T-helper 1 cell treated with Interleukin-12 subunit alpha and Interleukin-12 subunit beta and Interleukin-4 antibody, amounts not matched to agents 30 μg/mL and 1 μg/mL, for 36 hours (primary cell): ENCODE results near the gene DPP4.

Experiments used
- H3K27ac Mint-ChIP-seq: one replicate; pipeline ENCODE4 v1.8.0; 2021; ENCODE audit warnings: mild to moderate bottlenecking, mixed read lengths
- H3K27me3 Mint-ChIP-seq: one replicate; pipeline ENCODE4 v1.8.0; 2021; ENCODE audit warnings: low read depth, mixed read lengths
- H3K36me3 Mint-ChIP-seq: one replicate; pipeline ENCODE4 v1.8.0; 2021; ENCODE audit warnings: low read depth, mixed read lengths
- H3K4me1 Mint-ChIP-seq: one replicate; pipeline ENCODE4 v1.8.0; 2021; ENCODE audit warnings: low read depth, mixed read lengths
- H3K4me3 Mint-ChIP-seq: one replicate; pipeline ENCODE4 v1.8.0; 2021; ENCODE audit warnings: mild to moderate bottlenecking, moderate library complexity, mixed read lengths
- H3K9me3 Mint-ChIP-seq: one replicate; pipeline ENCODE4 v1.8.0; 2021; ENCODE audit warnings: mixed read lengths

DPP4 gene

GRCh38 chr2:162006337-162006736 is 67.7 kb downstream of the DPP4 start:
- Mint-ChIP-seq H3K9me3 (no peaks in the 10 kb centered on the region), H3K36me3 (peaks cover 79% of the 10 kb centered on the region), H3K27ac (peak overlapping the region; percentile 16)

DNA sequence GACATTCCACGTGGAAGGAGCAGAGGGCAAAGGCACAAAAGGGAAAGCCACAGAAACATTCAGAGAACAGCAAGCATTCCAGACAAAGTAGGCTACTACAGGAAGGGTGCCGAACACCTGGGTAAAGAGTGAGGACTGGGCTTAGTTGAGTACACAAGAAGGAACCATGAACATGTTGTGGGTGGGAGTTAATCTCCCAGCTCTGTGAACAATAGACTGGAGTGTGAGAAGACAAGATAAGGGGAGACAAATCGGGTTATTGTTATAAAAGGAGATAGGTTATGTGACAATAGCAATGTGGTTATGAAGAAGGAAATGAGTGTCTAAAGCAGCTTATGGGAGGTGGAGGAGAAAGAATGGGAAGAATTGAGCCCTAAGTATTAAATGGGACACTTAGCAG is 70.0 kb downstream of the DPP4 start:
- peaks cover 49% of the 10 kb centered on the region for H3K4me1 Mint-ChIP-seq
- H3K36me3 Mint-ChIP-seq: peaks cover 82% of the 10 kb centered on the region

More at GRCh38 chr2:162006337-162006736, 67.7 kb downstream of the DPP4 start:
- no peak overlapping the region for H3K4me3 Mint-ChIP-seq
- no peaks in the 10 kb centered on the region for H3K27me3 Mint-ChIP-seq
- H3K4me1 Mint-ChIP-seq: peaks cover 54% of the 10 kb centered on the region

DNA sequence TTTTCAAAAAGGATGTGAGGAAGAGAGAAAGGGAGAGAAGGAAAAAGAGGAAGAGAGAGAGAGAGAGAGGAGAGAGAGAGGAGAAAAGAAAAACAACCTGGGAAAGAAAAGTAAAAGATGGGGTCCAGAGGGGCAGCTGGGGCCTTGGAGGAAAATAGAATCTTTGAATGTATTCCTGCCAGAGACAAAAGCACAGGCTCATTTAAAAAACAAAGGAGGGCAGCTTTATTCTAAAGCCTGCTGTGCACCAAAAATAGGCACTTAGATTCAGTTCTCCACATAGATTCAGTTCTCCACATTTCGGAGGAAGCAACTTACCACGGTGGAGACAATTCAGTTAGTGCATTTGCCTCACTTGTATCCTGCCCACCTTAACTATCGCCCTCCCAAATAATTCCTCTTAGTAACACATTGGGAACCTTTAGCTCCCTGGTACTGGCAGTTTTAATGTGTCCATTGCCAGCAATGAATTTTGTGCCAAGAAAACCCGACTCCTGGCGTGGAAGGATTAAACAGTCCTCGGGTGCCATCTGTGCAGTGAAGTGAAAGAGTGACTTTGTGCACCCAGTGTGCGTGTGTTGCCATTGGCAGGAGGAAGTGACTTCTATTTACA is 71.3 kb downstream of the DPP4 start:
- H3K4me1 Mint-ChIP-seq: peaks cover 59% of the 10 kb centered on the region
- H3K27ac Mint-ChIP-seq: peak overlapping the region; percentile 45
- H3K9me3 Mint-ChIP-seq: peaks cover 5% of the 10 kb centered on the region
- no peak overlapping the region for H3K4me3 Mint-ChIP-seq
- no peaks in the 10 kb centered on the region for H3K27me3 Mint-ChIP-seq
- H3K36me3 Mint-ChIP-seq: peaks cover 81% of the 10 kb centered on the region

More for the DNA sequence above, 70.0 kb downstream of the DPP4 start:
- no peaks in the 10 kb centered on the region for H3K27me3 Mint-ChIP-seq
- H3K4me3 Mint-ChIP-seq: no peak overlapping the region
- H3K9me3 Mint-ChIP-seq: peaks cover 5% of the 10 kb centered on the region
- H3K27ac Mint-ChIP-seq: peak overlapping the region; percentile 1

DNA sequence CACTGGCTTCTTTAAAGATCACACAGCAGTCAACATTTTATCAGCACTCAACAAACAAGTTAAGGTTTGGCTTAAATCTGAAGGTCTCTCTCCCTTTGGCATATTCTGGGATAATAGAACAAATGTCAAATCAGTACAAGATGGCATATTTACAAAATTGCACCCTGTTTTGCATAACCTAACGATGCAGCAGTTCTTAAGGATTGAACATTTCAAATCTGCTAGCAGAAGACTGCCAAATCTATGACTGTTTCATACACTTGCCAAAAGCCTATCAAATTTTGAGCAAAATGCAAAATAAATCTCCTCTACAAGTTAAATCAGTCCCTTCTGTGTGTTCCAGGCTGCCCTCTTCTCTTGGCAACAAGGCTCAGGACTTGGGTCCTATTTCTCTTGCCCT is 73.6 kb downstream of the DPP4 start:
- Mint-ChIP-seq H3K9me3 (peaks cover 5% of the 10 kb centered on the region), H3K36me3 (peaks cover 87% of the 10 kb centered on the region), H3K4me1 (peaks cover 68% of the 10 kb centered on the region), H3K4me3 (no peak overlapping the region), H3K27me3 (no peaks in the 10 kb centered on the region), H3K27ac (peak overlapping the region; percentile 73)

GRCh38 chr2:161999321-161999720 is 74.7 kb downstream of the DPP4 start:
- H3K9me3 Mint-ChIP-seq: peaks cover 5% of the 10 kb centered on the region
- H3K27me3 Mint-ChIP-seq: no peaks in the 10 kb centered on the region
- H3K36me3 Mint-ChIP-seq: peaks cover 93% of the 10 kb centered on the region
- H3K27ac Mint-ChIP-seq: peak overlapping the region; percentile 49
- H3K4me1 Mint-ChIP-seq: peaks cover 78% of the 10 kb centered on the region
- no peak overlapping the region for H3K4me3 Mint-ChIP-seq

GRCh38 chr2:161998857-161999256 is 75.2 kb downstream of the DPP4 start:
- Mint-ChIP-seq H3K4me1 (peaks cover 78% of the 10 kb centered on the region), H3K27me3 (no peaks in the 10 kb centered on the region), H3K4me3 (peak overlapping the region; percentile 11), H3K36me3 (peaks cover 93% of the 10 kb centered on the region), H3K9me3 (peaks cover 5% of the 10 kb centered on the region), H3K27ac (peak overlapping the region; percentile 82)

DNA sequence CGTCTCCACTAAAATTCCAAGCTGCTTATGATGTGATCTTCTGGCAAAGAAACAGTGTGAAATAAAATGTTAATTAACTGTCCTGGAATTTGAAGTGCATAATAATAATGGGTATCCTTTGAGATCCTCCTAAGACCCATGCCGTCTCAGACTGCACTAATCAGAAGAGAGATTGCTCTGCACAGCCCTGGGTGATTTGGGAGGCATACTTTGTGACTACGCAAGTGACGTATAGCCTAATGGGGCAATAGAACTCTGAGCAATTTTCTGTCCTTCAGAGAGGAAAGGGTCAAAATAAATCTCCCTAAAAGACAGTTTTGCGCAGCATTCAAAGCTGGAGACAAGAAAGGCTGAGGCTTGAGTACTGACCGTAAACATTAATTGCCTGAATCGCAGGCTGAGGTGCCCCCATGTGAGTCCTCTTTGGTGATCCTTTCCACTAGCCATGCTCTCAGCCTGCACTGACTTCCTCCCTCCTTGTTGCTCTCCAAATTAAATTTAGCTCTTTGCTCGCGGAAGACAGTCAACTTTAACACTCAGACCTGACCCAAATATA is 76.0 kb downstream of the DPP4 start:
- peaks cover 90% of the 10 kb centered on the region for H3K36me3 Mint-ChIP-seq
- H3K4me1 Mint-ChIP-seq: peaks cover 79% of the 10 kb centered on the region
- H3K27ac Mint-ChIP-seq: peak overlapping the region; percentile 82
- H3K9me3 Mint-ChIP-seq: peaks cover 5% of the 10 kb centered on the region
- no peaks in the 10 kb centered on the region for H3K27me3 Mint-ChIP-seq
- no peak overlapping the region for H3K4me3 Mint-ChIP-seq

- H3K27ac Mint-ChIP-seq: peak overlapping the region; percentile 95
- H3K4me1 Mint-ChIP-seq: peaks cover 70% of the 10 kb centered on the region
- no peaks in the 10 kb centered on the region for H3K27me3 Mint-ChIP-seq
- no peaks in the 10 kb centered on the region for H3K9me3 Mint-ChIP-seq
- peak overlapping the region; percentile 81 for H3K4me3 Mint-ChIP-seq
- peaks cover 78% of the 10 kb centered on the region for H3K36me3 Mint-ChIP-seq
These were observed 78.4 kb downstream of the DPP4 start for GRCh38 chr2:161995553-161996016.

- Mint-ChIP-seq H3K4me1 (peaks cover 69% of the 10 kb centered on the region), H3K27me3 (no peaks in the 10 kb centered on the region), H3K9me3 (no peaks in the 10 kb centered on the region), H3K36me3 (peaks cover 77% of the 10 kb centered on the region), H3K27ac (peak overlapping the region; percentile 95), H3K4me3 (peak overlapping the region; percentile 81)
These were observed 79.1 kb downstream of the DPP4 start for GRCh38 chr2:161994761-161995520.

DNA sequence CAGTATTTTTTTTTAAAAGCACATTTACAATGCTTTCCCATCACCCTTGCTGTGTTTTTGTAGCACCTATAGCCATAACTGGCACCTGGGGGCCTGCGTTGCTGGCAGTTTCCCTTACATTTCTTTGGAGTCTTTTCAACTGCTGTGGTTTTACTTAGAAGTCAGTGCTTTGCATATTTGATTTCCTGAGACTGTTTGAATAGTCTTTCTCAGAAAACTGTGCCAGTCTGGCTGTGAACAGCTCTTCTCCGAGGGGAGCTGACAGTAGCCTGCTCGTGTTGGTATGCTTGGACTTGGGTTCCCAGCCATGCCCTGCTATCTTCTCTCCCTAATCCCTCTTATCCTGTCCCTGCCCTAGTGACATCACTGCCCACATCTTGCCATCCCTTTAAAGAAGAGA is 81.5 kb downstream of the DPP4 start:
- Mint-ChIP-seq H3K36me3 (peaks cover 70% of the 10 kb centered on the region), H3K27ac (peak overlapping the region; percentile 94), H3K9me3 (no peaks in the 10 kb centered on the region), H3K27me3 (no peaks in the 10 kb centered on the region), H3K4me1 (peaks cover 62% of the 10 kb centered on the region), H3K4me3 (peak overlapping the region; percentile 77)

DNA sequence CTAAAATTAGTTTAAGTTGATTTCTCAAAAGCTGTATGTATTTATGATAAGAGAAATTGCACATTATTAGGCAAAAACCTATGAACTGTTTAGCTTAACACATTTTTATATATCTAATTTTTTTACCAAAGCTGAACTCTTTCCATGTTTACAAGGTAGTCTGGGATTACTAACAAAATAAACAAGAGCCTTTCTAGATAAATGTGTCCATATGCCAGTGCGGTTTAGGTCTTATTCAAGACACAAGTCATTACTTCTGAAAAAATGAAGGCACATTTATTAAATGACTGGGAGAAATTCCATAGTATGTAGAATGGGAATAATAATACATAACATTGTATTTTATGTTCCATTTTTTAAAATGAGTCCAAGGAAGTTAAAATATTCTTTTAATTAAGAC is 82.0 kb downstream of the DPP4 start:
- H3K36me3 Mint-ChIP-seq: peaks cover 69% of the 10 kb centered on the region
- H3K27me3 Mint-ChIP-seq: no peaks in the 10 kb centered on the region
- H3K27ac Mint-ChIP-seq: peak overlapping the region; percentile 49
- H3K4me3 Mint-ChIP-seq: no peak overlapping the region
- H3K4me1 Mint-ChIP-seq: peaks cover 59% of the 10 kb centered on the region
- H3K9me3 Mint-ChIP-seq: no peaks in the 10 kb centered on the region

DNA sequence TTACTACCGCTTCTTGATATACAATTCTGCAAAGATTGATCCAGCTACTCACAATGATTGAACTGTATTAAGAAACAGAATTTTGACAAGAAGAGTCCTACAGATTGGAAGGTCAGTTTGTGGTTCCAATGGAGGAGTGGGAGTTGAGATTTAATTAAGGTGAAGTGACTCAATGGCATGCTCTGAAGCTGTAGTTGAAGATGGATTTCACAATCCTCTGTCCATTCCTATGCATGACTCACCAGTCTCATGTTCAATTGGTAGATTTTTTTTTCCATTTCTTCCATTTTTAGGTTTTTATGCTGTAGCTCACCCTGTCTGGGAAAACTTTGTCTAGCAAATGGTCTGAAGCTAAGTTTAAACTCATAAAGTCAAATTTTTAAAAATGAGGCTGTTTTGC is 83.3 kb downstream of the DPP4 start:
- H3K9me3 Mint-ChIP-seq: no peaks in the 10 kb centered on the region
- H3K4me1 Mint-ChIP-seq: peaks cover 52% of the 10 kb centered on the region
- peaks cover 71% of the 10 kb centered on the region for H3K36me3 Mint-ChIP-seq
- H3K27me3 Mint-ChIP-seq: no peaks in the 10 kb centered on the region
- H3K4me3 Mint-ChIP-seq: no peak overlapping the region
- H3K27ac Mint-ChIP-seq: peak overlapping the region; percentile 51

DNA sequence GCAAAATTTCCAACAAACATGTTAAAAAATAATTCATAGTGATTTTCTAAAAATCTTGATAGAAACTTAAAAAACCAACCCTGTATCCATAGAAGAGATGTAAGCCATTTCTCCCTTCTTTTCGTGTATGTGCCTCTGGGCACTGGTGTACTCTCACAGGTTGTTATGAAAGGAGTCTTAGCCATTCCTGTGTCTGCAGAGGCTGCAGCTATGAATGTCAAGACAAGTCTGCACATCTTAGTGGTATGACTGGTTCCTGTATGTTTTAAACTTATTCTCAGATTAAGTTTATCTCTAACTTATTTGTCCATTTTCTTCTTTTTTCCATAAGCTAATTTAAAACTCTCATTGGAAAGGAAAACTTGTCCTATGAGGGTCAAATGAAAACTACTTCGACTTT is 84.0 kb downstream of the DPP4 start:
- Mint-ChIP-seq H3K4me3 (no peak overlapping the region), H3K9me3 (no peaks in the 10 kb centered on the region), H3K36me3 (peaks cover 68% of the 10 kb centered on the region), H3K4me1 (peaks cover 47% of the 10 kb centered on the region), H3K27ac (no peak overlapping the region), H3K27me3 (no peaks in the 10 kb centered on the region)

DNA sequence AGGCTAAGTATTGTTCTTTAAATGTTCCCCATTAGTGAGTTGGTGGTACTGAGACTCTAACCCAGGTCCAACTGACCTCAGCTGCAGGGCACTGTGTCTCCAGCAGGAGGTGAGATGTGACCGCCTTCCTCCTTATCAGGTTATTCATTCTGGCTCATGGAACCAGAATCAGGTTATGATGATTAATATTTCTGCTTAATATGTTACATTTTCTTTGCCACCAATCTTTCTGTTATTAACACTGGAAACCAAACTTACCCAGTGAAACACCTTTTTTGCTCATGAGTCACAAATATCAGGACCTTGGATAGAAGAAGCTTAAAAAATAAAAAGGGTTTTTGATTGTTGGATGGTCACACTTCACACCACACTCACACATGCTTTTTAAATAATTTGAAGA is 85.4 kb downstream of the DPP4 start:
- Mint-ChIP-seq H3K36me3 (peaks cover 55% of the 10 kb centered on the region), H3K4me3 (no peak overlapping the region), H3K27ac (peak overlapping the region; percentile 59), H3K27me3 (no peaks in the 10 kb centered on the region), H3K4me1 (peaks cover 38% of the 10 kb centered on the region), H3K9me3 (no peaks in the 10 kb centered on the region)

DNA sequence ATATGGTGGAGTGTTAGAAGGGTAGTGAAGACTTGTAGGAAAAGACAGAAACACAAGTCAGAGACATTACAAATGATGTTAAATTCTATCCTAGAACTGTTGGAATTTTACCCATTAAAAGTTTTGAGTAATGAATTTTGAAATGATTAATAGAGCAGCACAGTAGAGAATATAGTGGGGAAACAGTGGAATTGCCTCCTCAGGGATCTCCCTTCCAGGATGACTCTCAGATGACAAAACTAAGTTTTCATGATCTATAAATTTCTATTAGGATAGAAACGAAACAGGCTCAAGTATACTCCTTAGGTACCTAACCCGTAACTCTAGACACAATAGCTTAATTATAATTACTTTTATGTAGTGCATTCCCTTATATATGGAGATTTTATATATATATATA is 86.7 kb downstream of the DPP4 start:
- Mint-ChIP-seq H3K4me1 (peaks cover 37% of the 10 kb centered on the region), H3K4me3 (no peak overlapping the region), H3K27ac (no peak overlapping the region), H3K27me3 (no peaks in the 10 kb centered on the region), H3K9me3 (no peaks in the 10 kb centered on the region), H3K36me3 (peaks cover 48% of the 10 kb centered on the region)
